Lung (tissue), 12 donors: ENCODE measurements around the gene TMC1. TPM values are rescaled to one million over a fixed set of nuclear protein-coding genes. Genes with fewer than 3 reads are reported as not detected.
A peak's percentile ranks its signal among the peaks of the same experiment; 100 is the strongest.
"Not testable (repeated sequence)": the region's sequence is repeated elsewhere in the genome, so short reads cannot be mapped to it uniquely, and the experiment has no call there.

Experiments
- ATAC-seq: fragments of 200-7000 bp; cut with Tn5 transposase; one replicate; pipeline ENCODE4 v1.9.1; 2020; ENCODE audit warnings: moderate number of reproducible peaks; ENCODE audit not compliant: insufficient read depth, low FRiP score
- DNase-seq, 3 donors: peaks; one replicate each; pipeline ENCODE4 v3.0.0-alpha.2; 2013 to 2017
- H3K27ac ChIP-seq, 2 donors: one replicate each; pipeline ENCODE4 v1.5.1; 2013; ENCODE audit warnings: mild to moderate bottlenecking in 2 of 2, moderate library complexity in 2 of 2, control low read depth in 1 of 2, inconsistent platforms in 1 of 2, low read depth in 1 of 2, low read length in 1 of 2
- H3K27me3 ChIP-seq, 3 donors: one replicate each; pipeline ENCODE4 v1.5.1; 2013; ENCODE audit warnings: low read length in 2 of 3; ENCODE audit not compliant: control insufficient read depth in 3 of 3, insufficient read depth in 3 of 3
- H3K36me3 ChIP-seq, 4 donors: one replicate each; pipeline ENCODE4 v1.5.1; 2013; ENCODE audit warnings: low read length in 4 of 4, mild to moderate bottlenecking in 1 of 4, moderate library complexity in 1 of 4; ENCODE audit not compliant: control insufficient read depth in 4 of 4, insufficient read depth in 4 of 4
- H3K4me1 ChIP-seq, 5 donors: one replicate each; pipeline ENCODE4 v1.5.1; 2013; ENCODE audit warnings: low read length in 5 of 5, mild to moderate bottlenecking in 2 of 5, moderate library complexity in 1 of 5; ENCODE audit not compliant: control insufficient read depth in 5 of 5, insufficient read depth in 5 of 5
- H3K4me3 ChIP-seq: one replicate; pipeline ENCODE4 v1.5.1; 2013; ENCODE audit warnings: mild to moderate bottlenecking, control low read depth, moderate library complexity
- H3K9ac ChIP-seq, 2 donors: one replicate each; pipeline ENCODE4 v1.5.1; 2013; ENCODE audit warnings: low read length in 2 of 2, control low read depth in 1 of 2; ENCODE audit not compliant: insufficient read depth in 1 of 2
- H3K9me3 ChIP-seq, 4 donors: one replicate each; pipeline ENCODE4 v1.5.1; 2013; ENCODE audit warnings: low read length in 3 of 4, mild to moderate bottlenecking in 1 of 4, moderate library complexity in 1 of 4; ENCODE audit not compliant: control insufficient read depth in 4 of 4, insufficient read depth in 3 of 4
- WGBS, 2 donors: extraction: QIAGEN DNeasy Blood & Tissue Kit; methylation state at CpG; one replicate each; pipeline ENCODE4 v1.1.7; 2013; 5-methylcytosine and 5-hydroxymethylcytosine counted together
- polyA plus RNA-seq, 2 donors: library from polyadenylated mRNA; stranded (reverse); fragments of 200-250 nt; gene quantifications; one replicate each; pipeline ENCODE4 v1.2.1, GENCODE V29; 2013
- total RNA-seq, 2 donors: library from RNA; depleted of rRNA in 1 of 2; stranded (reverse); fragments of >200 nt in 1 of 2; gene quantifications; one replicate each; pipeline ENCODE4 v1.2.1, GENCODE V29; 2014 to 2021
- TF ChIP-seq, protein P1 (sequence below): IDR thresholded peaks from 2 replicates; pipeline ENCODE4 v1.5.1; 2012; ENCODE audit warnings: mild to moderate bottlenecking; ENCODE audit errors: control extremely low read depth, extremely low read depth
- donor health status: control.
- donor health status: control.
- donor health status: Bipolar disorder and iron deficiency.
- donor health status: healthy.
- donor health status: DM: yes; HTN: yes; CAD: no.

The TMC1 gene
- total and polyA plus RNA-seq, 4 donors = 0.10 to 0.82 (median 0.21) TPM; not detected in 1

DNA sequence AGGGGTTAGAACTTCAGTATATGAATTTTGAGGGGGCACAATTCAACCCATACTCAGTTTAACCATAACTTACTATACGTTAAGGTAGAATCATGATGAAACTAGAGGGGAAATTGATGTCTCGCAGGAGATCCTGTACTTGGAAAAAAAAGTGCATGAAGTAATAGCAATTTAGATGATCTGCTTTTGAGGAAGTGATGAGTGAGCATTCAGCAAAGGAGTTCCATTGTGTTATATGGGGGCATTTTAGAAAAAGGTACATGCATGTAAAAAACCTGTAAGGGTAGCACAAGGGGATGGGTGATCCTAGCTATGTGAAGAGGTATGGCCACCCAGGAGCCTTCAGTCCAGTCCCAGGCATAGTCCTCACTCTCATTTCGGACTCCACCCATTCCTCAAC, 14.8 kb upstream of the TMC1 start:
- Histone ChIP-seq H3K36me3 (no peaks in the 10 kb centered on the region), H3K27me3 (no peaks in the 10 kb centered on the region), H3K4me1 (no peaks in the 10 kb centered on the region), H3K27ac (no peak overlapping the region), H3K9me3 (no peaks in the 10 kb centered on the region), H3K9ac (no peak overlapping the region), H3K4me3 (no peak overlapping the region)
- TF ChIP-seq, protein P1, sequence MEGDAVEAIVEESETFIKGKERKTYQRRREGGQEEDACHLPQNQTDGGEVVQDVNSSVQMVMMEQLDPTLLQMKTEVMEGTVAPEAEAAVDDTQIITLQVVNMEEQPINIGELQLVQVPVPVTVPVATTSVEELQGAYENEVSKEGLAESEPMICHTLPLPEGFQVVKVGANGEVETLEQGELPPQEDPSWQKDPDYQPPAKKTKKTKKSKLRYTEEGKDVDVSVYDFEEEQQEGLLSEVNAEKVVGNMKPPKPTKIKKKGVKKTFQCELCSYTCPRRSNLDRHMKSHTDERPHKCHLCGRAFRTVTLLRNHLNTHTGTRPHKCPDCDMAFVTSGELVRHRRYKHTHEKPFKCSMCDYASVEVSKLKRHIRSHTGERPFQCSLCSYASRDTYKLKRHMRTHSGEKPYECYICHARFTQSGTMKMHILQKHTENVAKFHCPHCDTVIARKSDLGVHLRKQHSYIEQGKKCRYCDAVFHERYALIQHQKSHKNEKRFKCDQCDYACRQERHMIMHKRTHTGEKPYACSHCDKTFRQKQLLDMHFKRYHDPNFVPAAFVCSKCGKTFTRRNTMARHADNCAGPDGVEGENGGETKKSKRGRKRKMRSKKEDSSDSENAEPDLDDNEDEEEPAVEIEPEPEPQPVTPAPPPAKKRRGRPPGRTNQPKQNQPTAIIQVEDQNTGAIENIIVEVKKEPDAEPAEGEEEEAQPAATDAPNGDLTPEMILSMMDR = no peak
- ATAC-seq (no peak), DNase-seq (no peak)
- whole genome bisulfite sequencing, 2 donors = 52 to 82% methylated on average over 3 of the region's 3 CpGs

DNA sequence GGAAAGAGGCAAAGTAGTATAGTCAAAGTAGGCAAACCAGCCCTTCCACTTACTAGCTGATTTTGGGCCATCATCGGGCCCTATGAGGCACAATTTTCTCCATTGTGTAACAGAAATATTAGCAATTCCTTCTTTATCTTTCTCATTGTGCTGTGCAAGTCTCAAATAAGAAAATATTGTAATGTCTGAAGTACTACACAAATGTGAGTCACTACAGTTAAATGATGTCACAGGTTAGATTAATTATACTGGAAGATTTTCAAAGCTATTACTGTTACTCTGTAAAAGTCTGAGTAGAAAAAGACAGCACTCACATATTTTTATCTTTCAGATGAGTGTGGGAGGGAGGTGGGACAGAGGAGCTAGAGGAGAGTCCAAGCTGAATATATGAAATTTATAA, 12.4 kb upstream of the TMC1 start:
- TF ChIP-seq, protein P1 = no peak
- H3K4me1 ChIP-seq = no peaks in the 10 kb centered on the region
- no peak overlapping the region for H3K9ac ChIP-seq
- H3K27ac ChIP-seq = no peak overlapping the region
- 47 to 87% methylated on average over 1 of the region's 1 CpG for WGBS, 2 donors
- no peaks in the 10 kb centered on the region for H3K36me3 ChIP-seq
- peak; percentile 53 for ATAC-seq
- H3K27me3 ChIP-seq = no peaks in the 10 kb centered on the region
- no peak overlapping the region for H3K4me3 ChIP-seq
- peak in 1 of 3 donors; percentile 22 for DNase-seq
- no peaks in the 10 kb centered on the region for H3K9me3 ChIP-seq

DNA sequence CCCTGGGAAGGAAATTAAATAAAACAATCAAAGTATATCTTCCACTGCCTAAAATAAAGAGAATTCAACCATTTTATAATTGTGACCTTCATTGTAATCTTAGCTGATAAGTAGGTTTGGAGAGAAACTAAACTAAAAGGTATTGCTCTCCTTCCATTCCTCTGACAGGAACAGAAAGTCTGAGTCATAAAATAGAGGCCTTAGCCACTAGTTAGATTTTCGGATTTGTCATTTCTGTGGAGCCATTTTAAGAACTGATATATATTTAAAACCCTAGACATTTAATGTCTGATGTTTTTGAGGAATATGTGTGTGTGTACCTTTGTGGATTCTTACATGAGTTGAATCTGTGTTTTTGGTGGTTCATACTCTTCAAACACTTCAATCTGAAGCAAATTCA, 11.8 kb upstream of the TMC1 start:
- DNase-seq (no peak), ATAC-seq (no peak)
- Histone ChIP-seq H3K27ac (no peak overlapping the region), H3K9me3 (no peaks in the 10 kb centered on the region), H3K36me3 (no peaks in the 10 kb centered on the region), H3K4me1 (no peaks in the 10 kb centered on the region), H3K9ac (no peak overlapping the region), H3K27me3 (no peaks in the 10 kb centered on the region), H3K4me3 (no peak overlapping the region)
- TF ChIP-seq, protein P1 = no peak
- WGBS, 2 donors = 60 to 82% methylated on average over 1 of the region's 1 CpG

DNA sequence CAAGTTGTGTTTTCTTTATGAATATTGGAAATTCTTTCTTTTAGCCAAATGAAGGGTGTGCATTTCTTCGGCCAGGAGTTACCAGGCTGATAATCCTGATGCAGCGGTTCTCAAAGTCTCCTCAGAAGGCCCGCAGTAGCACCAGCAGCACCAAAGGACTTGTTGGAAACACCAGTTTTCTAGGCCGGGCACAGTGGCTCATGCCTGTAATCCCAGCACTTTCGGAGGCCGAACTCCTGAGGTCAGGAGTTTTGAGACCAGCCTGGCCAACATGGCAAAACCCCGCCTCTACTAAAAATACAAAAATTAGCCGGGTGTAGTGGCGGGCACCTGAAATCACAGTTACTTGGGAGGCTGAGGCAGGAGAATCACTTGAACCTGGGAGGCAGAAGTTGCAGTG, 397 bp upstream of the TMC1 start:
- not testable (repeated sequence) for H3K4me3 ChIP-seq, H3K9ac ChIP-seq, H3K9me3 ChIP-seq, H3K27me3 ChIP-seq, H3K36me3 ChIP-seq, DNase-seq, H3K4me1 ChIP-seq, ATAC-seq, H3K27ac ChIP-seq
- WGBS, 2 donors = 95 to 98% methylated on average over 9 of the region's 9 CpGs
